ENCODE data around the gene UXS1. TPM values are rescaled to one million over a fixed set of nuclear protein-coding genes. Genes with fewer than 3 reads are reported as not detected.

The UXS1 gene
- total RNA-seq, 1 experiment from 2014 or later: 49.1 TPM

GRCh38 chr2:106233350-106233706 is 39.2 kb upstream of the UXS1 start:
- Histone ChIP-seq H3K4me3 (ENCODE audit: low read length) (no peak overlapping the region), H3K9me2 (replicated peaks; ENCODE audit: low read length) (no peaks in the 10 kb centered on the region), H3K4me1 (ENCODE audit: insufficient read depth, low read length) (no peaks in the 10 kb centered on the region), H2AFZ (ENCODE audit: low read length) (no peak overlapping the region), H3K27me3 (ENCODE audit: low read length) (no peaks in the 10 kb centered on the region), H3F3A (ENCODE audit: low read length, unreplicated experiment) (no peaks in the 10 kb centered on the region), H3K36me3 (ENCODE audit: low read depth, low read length) (no peaks in the 10 kb centered on the region; the same call in 1 of the 2 replicates), H3K9ac (ENCODE audit: low read length) (no peak overlapping the region), H3K27ac (ENCODE audit: low read length) (no peak overlapping the region), H3K79me2 (ENCODE audit: low read length) (no peaks in the 10 kb centered on the region), H3K4me2 (ENCODE audit: low read length) (no peak overlapping the region), H3K9me3 (ENCODE audit: low read length) (peaks cover 6% of the 10 kb centered on the region; the same call in 1 of the 2 replicates), H4K20me1 (ENCODE audit: low read length) (no peaks in the 10 kb centered on the region)
- CTCF ChIA-PET: no interaction called here
- no peak for TF ChIP-seq CTCF (conservative IDR thresholded peaks at IDR 0.05; ENCODE audit: low read depth, low read length)
- TF ChIP-seq EZH2 (IDR thresholded peaks at IDR 0.05; ENCODE audit: low read length, unreplicated experiment): no peak
- no peak for TF ChIP-seq EZH2phosphoT487 (IDR thresholded peaks at IDR 0.05; ENCODE audit: borderline replicate concordance, low read length)
- POLR2A ChIA-PET (ENCODE audit: unreplicated experiment): no interaction called here
- DNase-seq: no peak
- BruUV-seq (replicated peaks): no TSS peak
- intact Hi-C loops (cut with micrococcal nuclease): no loop called here
- no peak for ATAC-seq

- ATAC-seq: no peak
- POLR2A ChIA-PET (ENCODE audit: unreplicated experiment): interaction anchor here (0.7 kb wide), 1 partner anchor 455 kb away, joined by 3 read pairs; no protein-coding TSS in a partner anchor
These were observed 38.7 kb upstream of the UXS1 start for GRCh38 chr2:106232638-106233349.

More at GRCh38 chr2:106232638-106233349, 38.7 kb upstream of the UXS1 start:
- no peak for TF ChIP-seq EZH2phosphoT487 (IDR thresholded peaks at IDR 0.05; ENCODE audit: borderline replicate concordance, low read length)
- TF ChIP-seq EZH2 (IDR thresholded peaks at IDR 0.05; ENCODE audit: low read length, unreplicated experiment): no peak
- TF ChIP-seq CTCF (conservative IDR thresholded peaks at IDR 0.05; ENCODE audit: low read depth, low read length): no peak
- no TSS peak for BruUV-seq (replicated peaks)
- Histone ChIP-seq H4K20me1 (ENCODE audit: low read length) (no peaks in the 10 kb centered on the region), H3K27me3 (ENCODE audit: low read length) (no peaks in the 10 kb centered on the region), H3K9ac (ENCODE audit: low read length) (no peak overlapping the region), H2AFZ (ENCODE audit: low read length) (no peak overlapping the region), H3K36me3 (ENCODE audit: low read depth, low read length) (no peaks in the 10 kb centered on the region; the same call in 1 of the 2 replicates), H3K4me3 (ENCODE audit: low read length) (no peak overlapping the region), H3K79me2 (ENCODE audit: low read length) (no peaks in the 10 kb centered on the region), H3K9me2 (replicated peaks; ENCODE audit: low read length) (no peaks in the 10 kb centered on the region), H3K4me2 (ENCODE audit: low read length) (no peak overlapping the region), H3K9me3 (ENCODE audit: low read length) (peaks cover 6% of the 10 kb centered on the region; the same call in 1 of the 2 replicates), H3F3A (ENCODE audit: low read length, unreplicated experiment) (no peaks in the 10 kb centered on the region), H3K4me1 (ENCODE audit: insufficient read depth, low read length) (no peaks in the 10 kb centered on the region), H3K27ac (ENCODE audit: low read length) (no peak overlapping the region)
- CTCF ChIA-PET: no interaction called here
- intact Hi-C loops (cut with micrococcal nuclease): no loop called here
- DNase-seq: no peak
